GOT3 (cell line): ENCODE data around the gene PDXK.
"Not testable (repeated sequence)": the region's sequence is repeated elsewhere in the genome, so short reads cannot be mapped to it uniquely, and the experiment has no call there.

Experiments
- DNase-seq: peaks from one replicate; lab custom pipeline; 2025; ENCODE audit warnings: mixed read lengths; lab: John Stamatoyannopoulos, UW

Gene PDXK

DNA sequence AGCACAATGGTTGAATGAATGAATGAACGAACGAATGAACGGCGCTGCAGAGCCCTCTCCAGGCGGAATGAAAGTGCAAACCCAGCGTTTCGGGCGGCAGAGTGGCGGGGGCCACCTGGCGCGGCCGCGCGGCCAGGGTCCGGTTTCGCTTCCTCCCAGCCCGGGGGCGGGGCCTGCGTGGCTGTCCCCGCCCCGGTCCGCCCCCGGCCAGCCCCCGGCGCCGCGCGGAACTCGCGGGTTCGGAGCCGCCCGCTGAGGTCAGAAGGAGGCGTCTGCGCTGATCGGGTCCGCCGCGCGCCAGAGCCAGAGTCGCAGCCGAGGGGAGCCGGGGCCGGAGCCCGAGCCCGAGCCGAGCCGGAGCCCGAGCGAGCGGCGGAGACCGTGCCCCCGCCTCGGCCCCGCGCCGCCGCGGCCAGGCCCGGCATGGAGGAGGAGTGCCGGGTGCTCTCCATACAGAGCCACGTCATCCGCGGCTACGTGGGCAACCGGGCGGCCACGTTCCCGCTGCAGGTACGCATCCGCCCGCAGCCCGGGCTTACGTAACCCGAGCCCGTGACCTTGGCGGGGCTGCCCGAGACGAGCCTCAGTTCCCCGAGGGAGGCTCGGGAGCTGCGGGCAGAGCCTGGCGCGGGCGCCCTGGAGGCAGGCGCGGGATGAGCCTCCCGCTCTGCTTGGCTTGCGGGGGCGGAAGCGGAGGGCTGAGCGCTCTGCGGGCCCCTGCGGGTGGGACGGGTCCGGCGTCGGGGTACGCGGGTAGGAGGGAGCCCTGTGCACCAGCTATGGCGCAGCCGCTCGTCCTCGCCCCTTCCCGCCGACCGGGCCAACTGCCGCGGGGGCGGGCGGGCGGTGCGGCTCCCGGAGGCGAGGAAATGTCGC, at the start of gene PDXK:
PDXK (plus strand) TSS at position 258 of the 876 bp plus-strand sequence; CDS start at position 424, 166 bp downstream.
- peak; percentile 73 for DNase-seq

DNA sequence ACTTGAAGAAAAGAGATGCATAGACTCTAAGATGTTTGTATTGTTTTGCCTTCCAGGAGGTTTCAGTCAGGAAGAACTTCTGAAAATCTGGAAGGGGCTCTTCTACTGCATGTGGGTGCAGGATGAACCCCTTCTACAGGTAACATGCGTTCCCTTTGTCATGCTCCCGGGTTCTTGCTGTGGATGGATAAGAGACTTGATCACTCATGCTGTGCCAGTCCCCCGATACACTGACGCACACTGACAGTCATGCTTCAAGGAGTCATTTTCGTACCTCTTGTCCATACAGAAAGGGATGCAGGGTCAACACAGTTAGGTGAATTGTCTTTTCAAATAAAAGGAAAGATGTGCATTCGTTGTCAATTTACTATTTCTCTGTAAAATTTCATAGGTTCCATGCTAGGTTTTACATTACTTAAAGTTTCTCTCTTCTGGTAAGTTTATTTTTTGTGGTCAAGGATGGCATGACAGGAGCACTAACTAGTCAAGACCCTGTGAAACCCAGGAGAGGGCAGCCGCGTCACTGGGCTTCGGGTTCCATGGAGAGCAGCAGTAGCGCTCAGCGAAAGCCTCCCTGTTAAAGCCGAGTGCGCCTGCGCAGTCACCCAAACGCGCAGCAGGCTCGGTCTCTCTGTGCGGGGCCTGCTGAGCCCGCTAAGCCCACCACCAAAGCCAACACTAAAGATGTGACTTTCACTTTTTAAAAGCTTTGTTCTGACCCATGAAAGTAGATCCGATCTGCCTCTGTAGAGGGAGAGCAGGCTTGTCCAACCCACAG, 48.9 kb upstream of the PDXK start:
- DNase-seq, result no peak

DNA sequence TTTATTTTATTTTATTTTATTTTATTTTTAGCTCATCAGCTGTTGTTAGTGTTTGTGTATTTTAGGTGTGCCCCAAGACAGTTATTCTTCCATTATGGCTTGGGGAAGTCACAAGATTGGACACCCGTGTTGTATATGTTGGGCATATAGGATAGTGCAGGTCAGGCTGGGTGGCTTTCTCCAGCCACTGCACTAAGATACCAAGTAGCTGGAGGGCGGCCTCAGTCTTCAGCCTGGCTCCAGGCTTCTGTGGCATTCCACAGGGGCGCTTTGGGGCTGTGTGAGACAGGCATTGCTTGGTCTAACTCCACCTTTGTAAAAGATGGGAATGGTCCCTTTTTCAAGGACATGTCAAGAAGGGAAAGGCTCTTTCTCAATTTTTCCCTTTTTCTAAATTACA, 43.1 kb upstream of the PDXK start:
- DNase-seq, result no peak

DNA sequence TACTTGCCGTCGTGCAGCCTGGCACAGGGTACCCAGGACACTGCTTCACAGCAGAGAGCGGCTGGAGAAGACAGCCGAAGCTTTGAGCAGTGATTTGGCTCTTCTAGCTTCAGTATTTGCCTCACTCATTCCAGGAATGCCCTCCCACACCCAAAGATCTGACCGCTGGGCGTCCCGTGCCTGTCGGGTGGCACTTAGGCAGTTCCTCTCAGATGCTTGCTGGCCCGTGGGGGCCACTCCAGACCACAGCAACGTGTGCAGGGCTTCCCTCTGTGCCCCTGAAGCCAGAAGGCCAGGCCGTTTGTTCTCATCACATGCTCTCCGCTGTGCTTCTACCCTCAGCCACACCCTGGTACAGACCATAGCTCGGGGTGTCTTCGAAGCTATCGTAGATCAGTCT, 42.5 kb upstream of the PDXK start:
- no peak for DNase-seq

DNA sequence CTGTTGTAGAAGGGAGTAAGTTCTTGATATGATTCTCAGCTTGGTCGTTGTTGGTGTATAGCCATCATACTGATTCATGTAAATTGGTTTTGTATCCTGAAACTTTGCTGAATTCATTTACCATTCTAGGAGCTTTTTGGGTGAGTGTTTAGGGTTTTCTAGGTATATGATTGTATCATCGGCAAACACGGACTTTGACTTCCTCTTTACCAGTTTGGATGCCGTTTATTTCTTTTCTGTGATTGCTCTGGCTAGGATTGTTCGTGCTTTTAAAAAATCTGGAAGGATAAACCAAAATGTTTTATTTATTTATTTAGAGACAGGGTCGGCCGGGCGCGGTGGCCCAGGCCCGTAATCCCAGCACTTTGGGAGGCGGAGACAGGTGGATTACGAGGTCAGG, 39.0 kb upstream of the PDXK start:
- no peak for DNase-seq

DNA sequence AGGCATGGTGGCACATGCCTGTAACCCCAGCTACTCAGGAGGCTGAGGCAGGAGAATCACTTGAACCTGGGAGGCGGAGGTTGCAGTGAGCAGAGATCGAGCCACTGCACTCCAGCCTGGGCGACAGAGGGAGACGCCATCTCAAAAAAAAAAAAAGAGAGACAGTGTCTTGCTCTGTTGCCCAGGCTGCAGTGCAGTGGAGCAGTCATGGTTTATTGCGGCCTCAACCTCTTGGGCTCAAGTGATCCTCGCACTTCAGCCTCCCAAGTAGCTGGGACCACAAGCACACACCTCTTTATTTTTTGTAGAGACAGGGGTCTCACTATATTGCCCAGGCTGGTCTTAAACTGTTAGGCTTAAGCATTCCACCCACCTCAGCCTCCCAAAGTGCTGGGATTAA, 38.5 kb upstream of the PDXK start:
- DNase-seq, result not testable (repeated sequence)

DNA sequence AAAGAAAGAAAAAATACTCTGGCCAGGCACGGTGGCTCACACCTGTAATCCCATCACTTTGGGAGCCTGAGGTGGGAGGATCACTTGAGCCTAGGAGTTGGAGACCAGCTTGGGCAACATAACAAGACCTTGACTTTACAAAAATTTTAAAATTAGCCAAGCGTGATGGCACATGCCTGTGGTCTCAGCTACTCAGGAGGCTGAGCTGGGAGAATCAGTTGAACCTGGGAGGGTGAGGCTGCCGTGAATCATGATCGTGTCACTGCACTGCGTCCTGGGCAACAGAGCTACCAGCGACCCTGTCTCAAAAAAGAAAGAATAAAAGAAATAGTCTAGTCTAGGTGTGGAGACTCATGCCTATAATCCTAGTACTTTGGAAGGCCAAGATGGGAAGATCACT, 37.3 kb upstream of the PDXK start:
- no peak for DNase-seq

DNA sequence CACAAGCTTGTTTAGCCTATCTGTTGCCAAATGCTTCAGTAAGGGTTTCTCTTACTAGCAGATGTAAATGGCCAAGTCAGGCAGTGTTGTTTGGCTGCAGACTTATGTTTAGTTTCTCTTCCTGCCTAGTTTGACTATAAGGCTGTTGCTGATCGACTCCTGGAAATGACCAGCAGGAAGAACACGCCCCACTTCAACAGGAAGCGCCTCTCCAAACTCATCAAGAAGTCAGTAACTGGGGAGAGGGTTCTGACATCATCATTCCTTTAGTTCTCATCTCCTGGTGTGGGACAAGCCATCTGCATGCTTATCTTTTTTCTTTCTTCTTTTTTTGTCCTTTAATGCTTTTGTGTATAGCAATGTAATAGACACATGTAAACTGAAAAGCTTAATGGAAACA, 34.5 kb upstream of the PDXK start:
- no peak for DNase-seq

DNA sequence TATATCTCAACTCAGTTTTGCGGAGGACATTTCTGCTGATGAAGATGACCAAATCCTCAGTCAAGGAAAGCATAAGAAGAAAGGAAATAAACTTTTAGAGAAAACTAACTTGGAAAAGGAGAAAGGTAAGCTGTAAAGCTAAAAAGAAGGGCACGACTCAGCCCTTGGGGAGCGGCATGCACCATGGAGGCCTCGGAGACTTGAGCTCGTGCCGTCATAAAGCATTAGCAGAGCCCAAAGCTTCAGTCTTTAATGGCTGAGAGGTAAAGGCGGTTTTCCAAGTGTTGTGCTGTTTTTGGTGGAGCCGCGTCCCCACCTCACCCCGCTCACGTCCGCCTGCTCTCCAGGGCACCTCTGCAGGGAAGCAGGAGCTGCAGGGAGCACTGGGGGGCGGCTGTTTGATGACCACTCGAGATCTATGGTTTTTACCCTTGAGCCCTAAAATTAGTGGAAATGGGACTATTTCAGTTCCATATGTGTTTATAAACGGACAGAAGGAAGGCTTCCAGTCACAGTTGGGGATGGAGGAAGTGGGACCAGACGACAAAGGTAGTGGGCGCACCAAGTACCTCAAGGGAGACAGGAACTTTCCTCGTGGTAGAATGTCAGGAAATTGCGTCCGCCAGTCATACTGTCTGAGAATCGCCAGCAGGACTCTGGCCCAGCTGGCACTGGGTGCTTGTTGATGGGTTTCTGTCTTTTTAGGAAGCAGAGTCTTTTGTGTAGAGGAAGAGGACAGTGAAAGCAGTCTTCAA, 31.9 kb upstream of the PDXK start:
- no peak for DNase-seq

DNA sequence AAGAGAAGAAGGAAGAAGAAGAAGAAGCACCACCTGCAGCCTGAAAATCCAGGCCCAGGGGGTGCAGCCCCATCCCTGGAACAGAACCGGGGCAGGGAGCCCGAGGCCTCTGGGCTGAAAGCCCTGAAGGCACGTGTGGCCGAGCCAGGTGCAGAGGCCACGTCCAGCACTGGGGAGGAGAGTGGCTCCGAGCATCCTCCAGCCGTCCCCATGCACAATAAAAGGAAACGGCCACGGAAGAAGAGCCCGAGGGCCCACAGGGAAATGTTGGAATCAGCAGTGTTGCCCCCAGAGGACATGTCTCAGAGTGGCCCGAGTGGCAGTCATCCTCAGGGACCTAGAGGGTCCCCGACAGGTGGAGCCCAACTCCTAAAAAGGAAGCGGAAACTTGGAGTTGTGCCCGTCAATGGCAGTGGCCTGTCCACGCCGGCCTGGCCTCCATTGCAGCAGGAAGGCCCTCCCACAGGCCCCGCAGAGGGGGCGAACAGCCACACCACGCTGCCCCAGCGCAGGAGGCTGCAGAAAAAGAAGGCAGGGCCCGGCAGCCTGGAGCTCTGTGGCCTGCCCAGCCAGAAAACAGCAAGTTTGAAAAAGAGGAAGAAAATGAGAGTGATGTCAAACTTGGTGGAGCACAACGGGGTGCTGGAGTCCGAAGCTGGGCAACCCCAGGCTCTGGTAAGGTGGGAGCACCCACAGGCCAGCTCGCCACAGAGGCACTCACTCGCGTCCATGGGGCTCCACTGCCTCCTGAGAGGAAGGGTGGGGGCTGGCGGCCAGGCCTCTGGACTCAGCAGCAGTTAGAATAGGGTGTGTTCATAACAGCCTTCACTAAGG, 31.1 kb upstream of the PDXK start:
- no peak for DNase-seq

DNA sequence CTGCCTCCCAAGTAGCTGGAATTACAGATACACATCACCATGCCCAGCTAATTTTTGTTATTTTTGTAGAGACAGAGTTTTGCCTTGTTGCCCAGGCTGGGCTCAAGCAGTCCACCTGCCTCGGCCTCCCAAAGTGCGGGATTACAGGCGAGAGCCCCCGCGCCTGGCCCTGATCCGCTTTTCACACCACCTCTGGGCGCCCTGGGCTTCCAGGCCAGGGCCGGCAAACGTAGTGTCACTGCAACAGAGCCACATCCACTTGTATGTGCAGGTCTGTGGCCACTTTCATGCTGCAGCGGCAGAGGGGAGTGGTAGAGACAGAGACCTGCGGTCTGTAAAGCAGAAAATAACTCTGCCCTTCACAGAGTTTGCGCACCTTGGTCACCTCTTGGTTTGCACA, 30.0 kb upstream of the PDXK start:
- no peak for DNase-seq

DNA sequence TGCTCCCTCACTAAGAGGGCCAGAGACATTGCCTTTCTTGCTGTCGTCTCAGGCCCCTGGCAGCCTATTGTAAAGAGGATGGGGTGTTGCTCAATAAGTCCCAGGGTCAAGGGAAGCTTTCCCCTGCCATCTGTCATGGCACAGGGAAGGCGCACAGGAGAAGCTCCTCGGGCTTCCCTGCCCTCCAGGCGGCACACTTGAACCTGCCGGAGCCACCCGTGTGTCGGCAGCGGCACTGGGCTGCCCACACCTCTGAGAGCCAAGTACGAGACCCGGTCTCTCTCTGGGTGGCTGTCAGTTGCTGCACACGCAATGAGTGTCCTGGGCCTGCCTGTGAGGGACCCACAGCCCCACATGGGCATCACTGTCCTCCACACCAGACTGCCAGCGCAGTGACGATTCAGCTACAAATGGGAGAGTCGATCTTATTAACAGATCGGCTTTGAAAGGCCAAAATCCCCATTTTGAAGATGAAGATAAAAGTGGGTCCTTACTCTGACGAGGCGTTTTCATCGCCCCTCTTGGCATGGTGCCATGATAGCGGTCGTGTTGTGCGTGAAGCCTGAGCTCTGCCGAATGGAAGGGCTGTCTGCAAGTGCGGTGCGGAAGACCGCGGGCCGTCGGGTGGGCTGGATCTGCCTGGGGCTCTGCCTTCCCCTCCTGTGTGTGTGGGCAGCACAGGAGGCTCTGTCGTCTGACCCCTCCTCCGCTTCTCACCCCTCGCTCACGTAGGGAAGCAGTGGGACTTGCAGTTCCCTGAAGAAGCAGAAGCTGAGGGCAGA, 29.2 kb upstream of the PDXK start:
- no peak for DNase-seq

DNA sequence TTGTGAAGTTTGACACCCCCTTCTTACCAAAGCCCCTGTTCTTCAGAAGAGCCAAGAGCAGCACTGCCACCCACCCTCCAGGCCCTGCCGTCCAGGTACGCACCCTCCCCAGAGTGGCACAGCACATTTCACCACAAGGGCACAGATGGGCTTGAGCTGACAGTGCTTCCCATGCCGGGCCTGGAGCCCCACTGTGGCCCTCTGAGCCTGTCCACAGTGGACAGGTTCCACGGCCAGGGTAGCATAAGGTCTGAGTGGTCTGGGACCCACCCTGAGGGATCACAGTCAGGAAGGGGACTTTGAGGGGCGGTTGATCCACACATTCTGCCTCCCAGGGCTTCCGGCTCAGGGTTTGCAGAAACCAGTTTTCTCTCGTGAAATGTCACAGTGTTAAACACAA, 28.6 kb upstream of the PDXK start:
- no peak for DNase-seq

DNA sequence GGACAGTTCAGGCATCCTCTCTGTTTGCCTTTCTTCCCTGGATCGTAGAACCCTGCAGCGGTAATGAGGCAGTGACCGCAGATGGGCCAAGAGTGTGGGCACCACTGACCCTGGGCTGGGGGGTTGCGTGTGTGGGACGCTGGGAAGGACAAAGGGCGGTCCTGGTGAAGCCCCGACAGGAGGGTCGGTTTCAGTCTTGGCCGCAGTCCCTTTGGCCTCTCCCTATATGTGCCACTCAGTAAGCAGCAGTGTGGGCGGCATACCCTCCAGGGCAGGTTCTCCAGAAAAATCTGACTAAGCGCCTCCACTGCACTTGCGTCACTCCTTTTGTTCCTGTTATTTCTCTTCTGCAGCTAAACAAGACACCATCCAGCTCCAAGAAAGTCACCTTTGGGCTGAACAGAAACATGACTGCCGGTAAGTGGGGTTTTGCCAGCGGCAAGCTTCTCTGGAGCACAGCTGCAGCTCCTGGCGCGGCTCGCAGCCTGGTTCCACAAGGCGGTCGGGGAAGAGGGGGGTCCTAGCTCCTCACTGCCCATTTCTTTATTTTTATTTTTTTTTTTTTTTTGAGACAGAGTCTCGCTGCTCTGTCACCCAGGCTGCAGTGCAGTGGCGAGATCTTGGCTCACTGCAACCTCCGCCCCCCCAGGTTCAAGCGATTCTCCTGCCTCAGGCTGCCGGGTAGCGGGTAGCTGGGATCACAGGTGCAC, 27.7 kb upstream of the PDXK start:
- no peak for DNase-seq

DNA sequence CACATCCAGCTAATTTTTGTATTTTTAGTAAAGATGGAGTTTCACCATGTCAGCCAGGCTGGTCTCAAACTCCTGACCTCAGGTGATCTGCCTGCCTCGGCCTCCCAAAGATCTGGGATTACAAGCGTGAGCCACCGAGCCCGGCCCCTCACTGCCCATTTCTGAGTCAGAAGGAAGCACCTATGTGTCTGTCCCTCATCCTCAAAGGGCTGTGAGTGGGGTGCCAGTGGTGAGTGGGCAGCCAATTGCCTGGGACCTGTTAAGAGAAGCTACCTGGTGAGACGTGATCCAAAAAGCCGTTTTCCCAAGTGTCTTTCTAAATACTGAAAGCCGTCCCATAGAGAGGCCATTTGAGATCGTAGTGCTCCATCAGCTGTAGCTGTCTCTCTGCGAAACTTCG, 27.1 kb upstream of the PDXK start:
- no peak for DNase-seq

DNA sequence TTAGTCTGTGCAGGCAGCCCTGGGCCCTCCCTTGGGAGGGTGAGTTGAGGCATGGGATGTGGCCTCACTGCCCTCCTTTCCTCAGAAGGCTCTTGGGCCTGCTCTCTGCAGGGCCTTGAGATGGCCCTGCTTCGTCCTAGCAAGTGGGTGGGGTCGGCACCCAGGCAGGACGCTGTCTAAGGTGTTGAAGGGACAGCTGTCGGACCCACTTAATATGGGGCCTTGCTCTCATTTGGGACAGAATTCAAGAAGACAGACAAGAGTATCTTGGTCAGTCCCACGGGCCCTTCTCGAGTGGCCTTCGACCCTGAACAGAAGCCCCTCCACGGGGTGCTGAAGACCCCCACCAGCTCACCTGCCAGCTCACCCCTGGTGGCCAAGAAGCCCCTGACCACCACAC, 26.0 kb upstream of the PDXK start:
- DNase-seq, result no peak

DNA sequence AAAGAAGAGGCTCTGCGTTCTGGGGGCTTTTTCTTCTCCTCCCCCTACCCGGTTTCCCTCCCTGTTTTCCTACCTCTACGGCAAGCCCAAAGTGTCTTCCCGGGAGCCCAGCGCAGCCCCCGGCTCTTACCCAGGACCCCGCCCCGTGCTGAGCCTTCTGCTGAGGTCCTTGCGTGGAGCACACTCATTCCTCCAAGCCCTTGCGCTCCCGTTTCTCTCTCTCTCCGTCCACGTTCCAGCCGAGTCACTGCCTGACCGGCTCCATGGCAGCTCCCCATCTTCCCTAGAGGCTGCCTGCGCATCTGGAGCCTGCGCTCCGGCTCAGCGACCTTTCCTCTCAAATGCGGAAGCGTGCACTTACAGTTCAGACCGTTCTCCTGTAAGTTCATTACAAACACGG, 24.9 kb upstream of the PDXK start:
- no peak for DNase-seq

DNA sequence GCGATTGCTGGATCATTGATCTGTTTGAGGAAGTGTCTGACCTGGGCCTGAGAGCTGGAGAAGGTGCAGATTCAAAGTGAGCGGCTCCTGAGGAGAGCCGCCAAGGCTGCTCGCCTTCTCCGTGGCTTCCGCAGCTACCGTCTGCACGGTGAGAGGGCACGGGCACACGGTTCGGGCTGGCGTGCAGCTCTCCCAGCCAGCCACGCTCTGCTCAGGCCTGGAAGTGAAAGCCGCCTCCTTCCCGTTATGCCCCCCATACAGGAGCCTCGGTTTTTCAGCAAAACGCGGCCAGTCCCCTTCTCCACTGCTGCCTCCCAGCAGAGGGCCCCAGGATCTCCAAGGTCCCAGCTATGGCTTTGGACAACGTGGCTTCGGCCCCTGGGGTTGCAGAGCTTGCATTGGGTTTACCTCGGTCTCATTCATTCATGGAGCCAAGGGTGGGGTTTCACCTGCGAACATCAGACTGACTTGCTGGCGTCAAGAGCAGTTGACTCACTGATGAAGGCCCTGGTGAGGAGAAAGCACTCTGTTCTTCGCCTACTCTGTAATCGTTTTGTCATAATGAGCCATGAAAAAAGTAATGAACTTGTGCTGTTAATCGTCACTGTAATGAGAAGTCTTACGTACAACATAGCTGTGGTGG, 24.4 kb upstream of the PDXK start:
- DNase-seq, result no peak

DNA sequence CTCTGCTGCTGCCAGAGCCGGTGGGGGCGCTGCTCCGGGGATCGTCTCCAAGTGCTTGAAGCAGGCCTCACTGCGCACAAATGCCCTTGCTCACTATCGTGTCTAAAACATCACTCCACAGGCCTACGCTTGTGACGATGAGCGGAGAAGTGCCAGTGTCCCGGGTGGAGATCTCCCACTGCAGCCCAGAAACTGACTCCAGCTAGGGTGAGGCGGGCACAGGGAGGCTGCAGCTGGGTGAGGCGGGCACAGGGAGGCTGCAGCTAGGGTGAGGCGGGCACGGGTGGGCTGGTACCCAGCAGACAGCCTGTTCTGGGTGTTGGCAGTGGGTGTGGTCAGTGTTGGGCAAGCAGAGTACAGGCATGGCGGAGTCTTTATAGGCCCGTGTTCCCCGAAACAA, 22.7 kb upstream of the PDXK start:
- DNase-seq, result no peak
